BLaER1 treated with 17β-estradiol and CSF1 and Interleukin-3, amounts not matched to agents 10 nM and 100 nM (cell line): ENCODE results near the gene SH3RF1.

Experiments used
- H3K27ac ChIP-seq, 11 experiments: shearing (Covaris generic); formaldehyde crosslinking; 2 replicates each; pipeline ENCODE4 v1.8.1; 2022
- H3K27me3 ChIP-seq, 11 experiments: shearing (Covaris generic); formaldehyde crosslinking; 2 replicates each; pipeline ENCODE4 v1.8.1; 2022
- H3K36me3 ChIP-seq, 11 experiments: shearing (Covaris generic); formaldehyde crosslinking; 2 replicates each; pipeline ENCODE4 v1.8.1; 2022
- H3K4me1 ChIP-seq, 10 experiments: shearing (Covaris generic); formaldehyde crosslinking; 2 replicates each; pipeline ENCODE4 v1.8.1; 2022
- H3K4me2 ChIP-seq, 11 experiments: shearing (Covaris generic); formaldehyde crosslinking; 2 replicates each; pipeline ENCODE4 v1.8.1; 2022
- H3K4me3 ChIP-seq, 10 experiments: shearing (Covaris generic); formaldehyde crosslinking; 2 replicates each; pipeline ENCODE4 v1.8.1; 2022
- H3K9ac ChIP-seq, 11 experiments: shearing (Covaris generic); formaldehyde crosslinking; 2 replicates each; pipeline ENCODE4 v1.8.1; 2022
- H3K9me3 ChIP-seq, 11 experiments: shearing (Covaris generic); formaldehyde crosslinking; replicated peaks in 1 of 11; 2 replicates each; pipeline ENCODE4 v1.8.1; 2022
- H4K20me1 ChIP-seq, 11 experiments: shearing (Covaris generic); formaldehyde crosslinking; 2 replicates each; pipeline ENCODE4 v1.8.1; 2022
- Cebpa-rat ChIP-seq, 11 experiments: shearing (Covaris generic); IDR thresholded peaks; 2 replicates each; pipeline ENCODE4 v1.8.1; 2022

The SH3RF1 gene

DNA sequence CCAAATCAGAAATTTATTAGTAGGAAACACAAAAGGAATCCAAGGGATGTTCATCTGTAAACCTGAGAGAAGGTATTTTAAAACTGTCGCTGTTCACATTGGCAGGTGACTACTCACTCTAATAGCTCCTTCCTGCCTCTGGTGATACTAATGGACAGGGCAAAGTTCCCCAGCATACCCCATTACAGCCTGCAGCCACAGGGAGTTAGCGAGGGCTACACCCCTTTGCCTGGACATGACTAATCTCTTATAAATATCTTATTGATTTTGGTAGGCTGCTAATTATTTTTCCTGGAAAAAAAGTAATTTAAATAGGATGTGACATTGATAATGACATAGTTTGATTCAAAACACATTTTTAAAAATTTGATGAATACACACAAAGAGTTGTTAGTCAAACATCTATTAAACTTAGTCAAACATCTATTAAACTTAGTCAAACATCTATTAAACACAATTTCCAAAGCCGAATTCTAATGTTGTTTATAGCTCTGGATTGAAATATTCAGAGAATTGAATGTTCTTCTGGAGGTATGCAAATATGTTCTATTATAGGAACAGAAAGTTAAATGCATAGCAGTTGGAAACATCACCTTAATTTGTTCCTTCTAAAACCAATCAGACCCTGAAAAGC, 177.8 kb downstream of the SH3RF1 start:
- peaks cover 37 to 66% (median 48%) of the 10 kb centered on the region in 11 experiments for H3K9me3 ChIP-seq
- H3K27ac ChIP-seq = no peak overlapping the region
- H3K27me3 ChIP-seq = no peaks in the 10 kb centered on the region
- H3K4me1 ChIP-seq = peaks cover 3 to 45% (median 12%) of the 10 kb centered on the region in 10 experiments; a peak in 19 of 20 replicates
- H4K20me1 ChIP-seq = no peaks in the 10 kb centered on the region
- H3K36me3 ChIP-seq = peaks cover 53 to 97% (median 83%) of the 10 kb centered on the region in 11 experiments
- no peak for TF ChIP-seq Cebpa-rat (IDR thresholded peaks at IDR 0.05)
- no peak overlapping the region for H3K4me3 ChIP-seq
- H3K4me2 ChIP-seq = peak overlapping the region in 2 of 11 experiments; percentile 45 to 53; a peak in 1 of 22 replicates
- no peak overlapping the region for H3K9ac ChIP-seq

- Histone ChIP-seq H3K27me3 (no peaks in the 10 kb centered on the region), H3K9ac (no peak overlapping the region), H3K27ac (no peak overlapping the region), H3K36me3 (peaks cover 40 to 97% (median 66%) of the 10 kb centered on the region in 11 experiments), H3K4me2 (no peak overlapping the region), H3K4me3 (no peak overlapping the region), H3K9me3 (peaks cover 32 to 55% (median 44%) of the 10 kb centered on the region in 11 experiments), H4K20me1 (no peaks in the 10 kb centered on the region), H3K4me1 (peaks cover 0 to 28% (median 4%) of the 10 kb centered on the region in 10 experiments; a peak in 9 of 20 replicates)
- TF ChIP-seq Cebpa-rat (IDR thresholded peaks at IDR 0.05) = no peak
These were observed 180.1 kb downstream of the SH3RF1 start for GRCh38 chr4:169090484-169091215.

DNA sequence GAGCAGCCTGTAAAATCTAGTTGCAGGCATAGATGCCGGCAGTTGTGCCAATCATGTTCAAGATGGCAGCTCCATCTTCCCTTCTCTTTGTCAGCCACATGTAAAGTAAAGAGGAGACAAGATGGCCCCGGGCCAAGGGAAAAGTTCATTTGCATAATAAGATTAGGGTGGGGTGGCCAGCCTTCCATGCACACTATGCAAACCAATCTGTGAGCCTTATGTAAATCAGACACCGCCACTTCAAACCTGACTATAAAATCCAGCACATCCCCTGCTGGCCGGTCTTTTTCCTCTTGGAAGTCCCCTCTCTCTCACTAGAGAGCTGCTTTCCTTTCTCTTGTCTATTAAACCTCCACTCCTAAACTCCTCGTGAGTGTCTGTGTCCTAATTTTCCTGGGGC, 181.8 kb downstream of the SH3RF1 start:
- H4K20me1 ChIP-seq = no peaks in the 10 kb centered on the region
- H3K4me2 ChIP-seq = no peak overlapping the region
- no peak for TF ChIP-seq Cebpa-rat (IDR thresholded peaks at IDR 0.05)
- no peak overlapping the region for H3K4me3 ChIP-seq
- H3K27ac ChIP-seq = no peak overlapping the region
- peaks cover 34 to 87% (median 58%) of the 10 kb centered on the region in 11 experiments for H3K36me3 ChIP-seq
- no peak overlapping the region for H3K9ac ChIP-seq
- peaks cover 0 to 12% (median 0%) of the 10 kb centered on the region in 10 experiments; a peak in 7 of 20 replicates for H3K4me1 ChIP-seq
- no peaks in the 10 kb centered on the region for H3K27me3 ChIP-seq
- H3K9me3 ChIP-seq = peaks cover 32 to 61% (median 44%) of the 10 kb centered on the region in 11 experiments

- H3K27me3 ChIP-seq = no peaks in the 10 kb centered on the region
- H3K9ac ChIP-seq = no peak overlapping the region
- H3K4me3 ChIP-seq = no peak overlapping the region
- H4K20me1 ChIP-seq = no peaks in the 10 kb centered on the region
- H3K4me1 ChIP-seq = peaks cover 21 to 27% (median 24%) of the 10 kb centered on the region in 10 experiments
- no peak overlapping the region for H3K27ac ChIP-seq
- TF ChIP-seq Cebpa-rat (IDR thresholded peaks at IDR 0.05) = no peak
- H3K4me2 ChIP-seq = no peak overlapping the region
- H3K36me3 ChIP-seq = peaks cover 0 to 47% (median 19%) of the 10 kb centered on the region in 11 experiments; a peak in 16 of 22 replicates
- peaks cover 0 to 30% (median 14%) of the 10 kb centered on the region in 11 experiments; a peak in 14 of 22 replicates for H3K9me3 ChIP-seq
These were observed 185.8 kb downstream of the SH3RF1 start for GRCh38 chr4:169084954-169085353.

- peak overlapping the region; percentile 71 to 97 (median 88) for H3K4me2 ChIP-seq
- peaks cover 0 to 13% (median 0%) of the 10 kb centered on the region in 11 experiments; a peak in 7 of 22 replicates for H3K36me3 ChIP-seq
- peaks cover 29 to 39% (median 35%) of the 10 kb centered on the region in 10 experiments for H3K4me1 ChIP-seq
- H4K20me1 ChIP-seq = no peaks in the 10 kb centered on the region
- no peaks in the 10 kb centered on the region for H3K27me3 ChIP-seq
- peak overlapping the region in 8 of 11 experiments; percentile 0 to 78 (median 66); a peak in 12 of 22 replicates for H3K9ac ChIP-seq
- H3K27ac ChIP-seq = peak overlapping the region; percentile 8 to 88 (median 72); a peak in 21 of 22 replicates
- no peak for TF ChIP-seq Cebpa-rat (IDR thresholded peaks at IDR 0.05)
- H3K9me3 ChIP-seq = peaks cover 0 to 20% (median 6%) of the 10 kb centered on the region in 11 experiments; a peak in 6 of 22 replicates
- H3K4me3 ChIP-seq = peak overlapping the region in 5 of 10 experiments; percentile 37 to 56 (median 50); a peak in 7 of 20 replicates
These were observed 189.8 kb downstream of the SH3RF1 start for GRCh38 chr4:169080981-169081380.

DNA sequence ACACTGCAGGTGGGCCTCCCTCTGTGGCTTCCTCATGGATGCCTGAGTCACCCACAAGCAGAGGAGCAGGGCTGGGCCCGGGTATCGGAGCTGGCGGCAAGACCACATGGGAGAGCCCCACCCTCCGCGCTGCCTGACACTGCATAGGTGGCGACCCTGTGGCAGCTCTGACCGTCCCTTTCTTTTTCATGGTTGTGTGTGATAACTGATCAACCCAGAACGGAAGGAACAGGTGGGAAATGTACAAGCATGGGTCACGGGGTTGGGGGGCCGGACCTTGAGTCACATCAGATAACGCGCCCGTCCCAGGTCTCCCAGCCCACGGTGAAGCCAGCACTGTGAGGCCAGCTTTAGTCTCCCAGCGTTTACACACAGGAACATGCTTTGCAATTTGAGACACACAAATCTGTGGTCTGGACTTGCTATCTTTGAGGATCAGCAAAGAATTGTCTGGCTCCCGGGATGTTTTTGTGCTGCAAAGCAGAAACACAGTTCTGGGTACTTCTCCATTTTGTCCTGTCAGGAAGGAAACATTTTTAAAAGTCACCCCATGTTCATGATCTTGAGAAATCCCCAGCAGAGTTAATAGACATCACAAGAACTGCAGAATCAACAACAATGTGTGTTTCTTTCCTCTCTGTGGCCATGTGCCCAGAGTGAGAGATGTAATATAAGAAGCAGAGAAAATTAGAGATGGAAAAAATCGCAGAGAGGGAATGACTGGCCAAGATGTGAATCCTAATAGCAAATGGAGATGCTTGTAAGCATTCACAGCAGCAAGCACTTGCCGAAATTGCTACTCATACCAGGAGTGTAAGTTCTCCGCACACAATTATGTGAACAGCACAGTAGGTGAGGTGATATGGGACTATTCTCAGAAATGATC, 190.6 kb downstream of the SH3RF1 start:
- H3K4me1 ChIP-seq = peaks cover 29 to 39% (median 35%) of the 10 kb centered on the region in 10 experiments
- H4K20me1 ChIP-seq = no peaks in the 10 kb centered on the region
- peaks cover 0 to 20% (median 6%) of the 10 kb centered on the region in 11 experiments; a peak in 6 of 22 replicates for H3K9me3 ChIP-seq
- TF ChIP-seq Cebpa-rat (IDR thresholded peaks at IDR 0.05) = no peak
- H3K4me2 ChIP-seq = peak overlapping the region; percentile 71 to 97 (median 88)
- peak overlapping the region; percentile 45 to 78 (median 68) for H3K9ac ChIP-seq
- H3K27me3 ChIP-seq = no peaks in the 10 kb centered on the region
- peak overlapping the region; percentile 56 to 88 (median 73) for H3K27ac ChIP-seq
- peak overlapping the region in 9 of 10 experiments; percentile 37 to 66 (median 50) for H3K4me3 ChIP-seq
- H3K36me3 ChIP-seq = peaks cover 0 to 7% (median 0%) of the 10 kb centered on the region in 11 experiments; a peak in 3 of 22 replicates

- Histone ChIP-seq H3K4me1 (peaks cover 14 to 21% (median 18%) of the 10 kb centered on the region in 10 experiments), H3K9me3 (peaks cover 0 to 18% (median 0%) of the 10 kb centered on the region in 11 experiments; a peak in 4 of 22 replicates), H3K4me2 (no peak overlapping the region), H4K20me1 (no peaks in the 10 kb centered on the region), H3K4me3 (no peak overlapping the region), H3K27ac (no peak overlapping the region), H3K27me3 (no peaks in the 10 kb centered on the region), H3K36me3 (no peaks in the 10 kb centered on the region), H3K9ac (no peak overlapping the region)
- TF ChIP-seq Cebpa-rat (IDR thresholded peaks at IDR 0.05) = no peak
These were observed 196.6 kb downstream of the SH3RF1 start for GRCh38 chr4:169074117-169074516.

- H3K4me2 ChIP-seq = no peak overlapping the region
These were observed 199.0 kb downstream of the SH3RF1 start for GRCh38 chr4:169071747-169072146.

More at GRCh38 chr4:169071747-169072146, 199.0 kb downstream of the SH3RF1 start:
- Histone ChIP-seq H3K27ac (no peak overlapping the region), H3K36me3 (no peaks in the 10 kb centered on the region), H4K20me1 (no peaks in the 10 kb centered on the region), H3K4me3 (no peak overlapping the region), H3K4me1 (peaks cover 20 to 27% (median 22%) of the 10 kb centered on the region in 10 experiments), H3K9me3 (0 out of 22 replicates have a peak, but pooled peaks cover 0 to 3% (median 0%) of the 10 kb centered on the region in 11 experiments), H3K27me3 (no peaks in the 10 kb centered on the region), H3K9ac (no peak overlapping the region)
- TF ChIP-seq Cebpa-rat (IDR thresholded peaks at IDR 0.05) = no peak
